HEK293 (cell line): ENCODE data around the gene COX7A1.

ENCODE experiments used
- CTCF ChIA-PET: fragments of 350-600 bp; formaldehyde crosslinking; extraction: SDS; loops from one replicate; lab custom pipeline; 2021; ENCODE audit warnings: antibody characterized with exemption; lab: Yijun Ruan, JAX
- POLR2A ChIA-PET: fragments of 300-600 bp; formaldehyde crosslinking; extraction: SDS; loops from one replicate; lab custom pipeline; 2020; ENCODE audit warnings: antibody characterized with exemption, inconsistent platforms; lab: Yijun Ruan, JAX
- H3K27ac ChIP-seq: fragments of 200-500 bp; sonication (Bioruptor generic); 2 replicates; pipeline ENCODE4 v1.5.1; 2014; ENCODE audit warnings: low read depth, low read length, control low read depth, inconsistent platforms; ENCODE audit errors: extremely low read depth
- H3K36me3 ChIP-seq, 2 experiments: fragments of 200-500 bp in 1 of 2; sonication (Bioruptor generic) in 1 of 2; 1 replicate in 1 of 2; 2 replicates in 1 of 2; pipeline ENCODE4 v1.5.1; 2014 to 2017; ENCODE audit warnings: inconsistent platforms in 2 of 2, low read length in 2 of 2; ENCODE audit not compliant: control insufficient read depth in 2 of 2, insufficient read depth in 1 of 2
- H3K4me1 ChIP-seq: fragments of 200-500 bp; sonication (Bioruptor generic); 2 replicates; pipeline ENCODE4 v1.5.1; 2014; ENCODE audit warnings: mild to moderate bottlenecking, low read length, inconsistent platforms; ENCODE audit not compliant: control insufficient read depth, insufficient read depth
- H3K4me3 ChIP-seq: 2 replicates; pipeline ENCODE4 v1.5.1; 2011; ENCODE audit warnings: low read depth, mild to moderate bottlenecking, control low read depth, low read length, moderate library complexity
- H3K9me3 ChIP-seq: fragments of 200-500 bp; sonication (Bioruptor generic); 2 replicates; pipeline ENCODE4 v1.5.1; 2014; ENCODE audit warnings: low read depth, low read length, inconsistent platforms; ENCODE audit not compliant: control insufficient read depth, insufficient read depth
- EGR2 ChIP-seq: fragments of 450-650 bp; formaldehyde crosslinking; IDR thresholded peaks from 2 replicates; pipeline ENCODE4 v1.5.1; 2016; ENCODE audit warnings: low read depth, missing biosample characterization, missing genetic modification characterization
- GLIS1 ChIP-seq: fragments of 450-650 bp; formaldehyde crosslinking; IDR thresholded peaks from 2 replicates; pipeline ENCODE4 v1.5.1; 2016; ENCODE audit warnings: missing biosample characterization, missing genetic modification characterization
- KLF7 ChIP-seq: fragments of 450-650 bp; formaldehyde crosslinking; IDR thresholded peaks from 2 replicates; pipeline ENCODE4 v1.5.1; 2016; ENCODE audit warnings: missing biosample characterization, missing genetic modification characterization, borderline replicate concordance
- ZBTB1 ChIP-seq: fragments of 450-650 bp; formaldehyde crosslinking; IDR thresholded peaks from 2 replicates; pipeline ENCODE4 v1.5.1; 2016; ENCODE audit warnings: missing biosample characterization, missing genetic modification characterization
- ZBTB17 ChIP-seq: fragments of 450-650 bp; formaldehyde crosslinking; IDR thresholded peaks from 2 replicates; pipeline ENCODE4 v1.5.1; 2016; ENCODE audit warnings: missing biosample characterization, missing genetic modification characterization
- ZFHX2 ChIP-seq: fragments of 450-650 bp; formaldehyde crosslinking; conservative IDR thresholded peaks from 2 replicates; pipeline ENCODE4 v1.5.1; 2016; ENCODE audit warnings: missing biosample characterization, missing genetic modification characterization
- ZFP3 ChIP-seq: fragments of 450-650 bp; formaldehyde crosslinking; IDR thresholded peaks from 2 replicates; pipeline ENCODE4 v1.5.1; 2016; ENCODE audit warnings: low read depth, missing biosample characterization, missing genetic modification characterization
- ZNF10 ChIP-seq: fragments of 450-650 bp; formaldehyde crosslinking; IDR thresholded peaks from 2 replicates; pipeline ENCODE4 v1.5.1; 2017; ENCODE audit warnings: missing biosample characterization, missing genetic modification characterization
- ZNF248 ChIP-seq: fragments of 450-650 bp; formaldehyde crosslinking; IDR thresholded peaks from 2 replicates; pipeline ENCODE4 v1.5.1; 2017; ENCODE audit warnings: missing biosample characterization, missing genetic modification characterization
- ZNF292 ChIP-seq: fragments of 450-650 bp; formaldehyde crosslinking; IDR thresholded peaks from 2 replicates; pipeline ENCODE4 v1.5.1; 2016; ENCODE audit warnings: low read depth, missing biosample characterization, missing genetic modification characterization, borderline replicate concordance
- ZNF302 ChIP-seq: fragments of 450-650 bp; formaldehyde crosslinking; IDR thresholded peaks from 2 replicates; pipeline ENCODE4 v1.5.1; 2016; ENCODE audit warnings: missing biosample characterization, missing genetic modification characterization, low read depth
- ZNF394 ChIP-seq: fragments of 450-650 bp; formaldehyde crosslinking; IDR thresholded peaks from 2 replicates; pipeline ENCODE4 v1.5.1; 2016; ENCODE audit warnings: missing biosample characterization, missing genetic modification characterization, mild to moderate bottlenecking, moderate library complexity, borderline replicate concordance
- ZNF701 ChIP-seq: fragments of 450-650 bp; formaldehyde crosslinking; IDR thresholded peaks from 2 replicates; pipeline ENCODE4 v1.5.1; 2016; ENCODE audit warnings: missing biosample characterization, missing genetic modification characterization
- ZNF768 ChIP-seq: fragments of 450-650 bp; formaldehyde crosslinking; IDR thresholded peaks from 2 replicates; pipeline ENCODE4 v1.5.1; 2018; ENCODE audit warnings: missing biosample characterization, mild to moderate bottlenecking, missing genetic modification characterization
- ZNF776 ChIP-seq: fragments of 450-650 bp; formaldehyde crosslinking; IDR thresholded peaks from 2 replicates; pipeline ENCODE4 v1.5.0; 2017; ENCODE audit warnings: missing biosample characterization, missing genetic modification characterization, borderline replicate concordance
- ZNF837 ChIP-seq: fragments of 450-650 bp; formaldehyde crosslinking; IDR thresholded peaks from 2 replicates; pipeline ENCODE4 v1.5.1; 2016; ENCODE audit warnings: missing biosample characterization, missing genetic modification characterization
- TF ChIP-seq, protein P1 (sequence below): fragments of 450-650 bp; formaldehyde crosslinking; IDR thresholded peaks from 2 replicates; pipeline ENCODE4 v1.5.1; 2016; ENCODE audit warnings: missing biosample characterization, missing genetic modification characterization
- TF ChIP-seq, protein P2 (sequence below): fragments of 450-650 bp; formaldehyde crosslinking; IDR thresholded peaks from 2 replicates; pipeline ENCODE4 v1.5.1; 2016; ENCODE audit warnings: missing biosample characterization, missing genetic modification characterization
- TF ChIP-seq, protein P3 (sequence below): fragments of 450-650 bp; formaldehyde crosslinking; IDR thresholded peaks from 2 replicates; pipeline ENCODE4 v1.5.0; 2017; ENCODE audit warnings: missing biosample characterization, missing genetic modification characterization, borderline replicate concordance
- TF ChIP-seq, protein P4 (sequence below): fragments of 450-650 bp; formaldehyde crosslinking; IDR thresholded peaks from 2 replicates; pipeline ENCODE4 v1.5.1; 2017; ENCODE audit warnings: missing biosample characterization, missing genetic modification characterization
- TF ChIP-seq, protein P5 (sequence below): fragments of 450-650 bp; formaldehyde crosslinking; IDR thresholded peaks from 2 replicates; pipeline ENCODE4 v1.5.1; 2016; ENCODE audit warnings: missing biosample characterization, missing genetic modification characterization
- TF ChIP-seq, protein P6 (sequence below): fragments of 450-650 bp; formaldehyde crosslinking; IDR thresholded peaks from 2 replicates; pipeline ENCODE4 v1.5.1; 2016; ENCODE audit warnings: missing biosample characterization, missing genetic modification characterization

Gene COX7A1

DNA sequence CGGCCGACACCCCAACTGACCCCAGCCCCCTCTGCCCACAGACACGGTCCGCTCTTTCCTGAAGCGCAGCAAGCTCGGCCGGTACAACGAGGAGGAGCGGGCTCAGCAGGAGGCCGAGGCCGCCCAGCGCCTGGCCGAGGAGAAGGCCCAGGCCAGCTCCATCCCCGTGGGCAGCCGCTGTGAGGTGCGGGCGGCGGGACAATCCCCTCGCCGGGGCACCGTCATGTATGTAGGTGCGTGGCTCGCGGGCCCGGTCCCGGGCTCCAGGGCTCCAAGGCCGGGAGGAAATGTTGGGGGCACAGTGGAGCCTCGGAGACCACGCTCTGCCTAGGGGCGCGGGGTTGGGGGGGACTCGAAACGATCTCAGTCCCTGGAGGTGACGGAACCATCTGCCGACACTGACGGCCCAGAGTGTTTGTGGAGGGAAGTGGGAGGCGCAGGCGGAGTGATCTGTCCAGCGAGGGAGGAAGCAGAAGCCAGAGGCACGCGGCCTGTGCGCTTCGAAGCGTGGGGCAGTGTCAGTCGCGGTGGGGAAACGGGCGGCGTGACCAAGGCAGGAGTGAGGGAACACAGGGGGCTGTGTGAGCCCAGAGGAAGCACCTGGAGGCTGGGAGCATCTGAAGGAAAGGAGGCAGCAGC lies 30.6 kb downstream of the COX7A1 start:
- no peaks in the 10 kb centered on the region for H3K9me3 ChIP-seq
- ChIA-PET CTCF (no interaction called here), POLR2A (no interaction called here)

DNA sequence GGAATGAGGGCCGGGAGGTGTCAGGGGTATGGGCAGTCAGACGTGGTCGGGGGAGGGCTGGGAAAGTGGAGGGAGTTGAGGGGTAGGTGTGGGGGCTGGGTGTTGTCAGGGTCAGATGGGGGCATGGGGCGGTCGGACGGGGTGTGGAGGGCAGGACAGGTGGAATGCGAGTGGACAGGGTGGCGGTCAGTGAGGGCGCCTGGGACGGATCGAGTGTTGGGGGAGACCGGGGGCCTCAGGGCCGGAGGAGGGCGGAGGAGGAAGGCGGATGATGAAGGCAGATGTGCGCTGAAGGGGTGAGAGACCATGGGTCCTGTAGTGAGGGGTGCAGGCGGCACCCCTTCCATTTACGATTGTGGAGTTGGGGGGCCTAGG lies 31.3 kb downstream of the COX7A1 start:
- ChIA-PET CTCF (interaction anchor here (0.6 to 1.5 kb wide), 3 partner anchors 10 to 61 kb away, joined by 4 read pairs; no protein-coding TSS in a partner anchor), POLR2A (interaction anchor here (0.5 kb wide), 1 partner anchor 13 kb away, joined by 3 read pairs; no protein-coding TSS in a partner anchor)
- Histone ChIP-seq H3K4me1 (peaks cover 22% of the 10 kb centered on the region), H3K36me3 (peaks cover 80 to 91% of the 10 kb centered on the region in 2 experiments), H3K9me3 (no peaks in the 10 kb centered on the region), H3K27ac (peak overlapping the region; percentile 79; the same call in 1 of the 2 replicates), H3K4me3 (no peak overlapping the region)
- no peak for TF ChIP-seq ZNF10 (tag by site-specific recombination)
- TF ChIP-seq, protein P1, sequence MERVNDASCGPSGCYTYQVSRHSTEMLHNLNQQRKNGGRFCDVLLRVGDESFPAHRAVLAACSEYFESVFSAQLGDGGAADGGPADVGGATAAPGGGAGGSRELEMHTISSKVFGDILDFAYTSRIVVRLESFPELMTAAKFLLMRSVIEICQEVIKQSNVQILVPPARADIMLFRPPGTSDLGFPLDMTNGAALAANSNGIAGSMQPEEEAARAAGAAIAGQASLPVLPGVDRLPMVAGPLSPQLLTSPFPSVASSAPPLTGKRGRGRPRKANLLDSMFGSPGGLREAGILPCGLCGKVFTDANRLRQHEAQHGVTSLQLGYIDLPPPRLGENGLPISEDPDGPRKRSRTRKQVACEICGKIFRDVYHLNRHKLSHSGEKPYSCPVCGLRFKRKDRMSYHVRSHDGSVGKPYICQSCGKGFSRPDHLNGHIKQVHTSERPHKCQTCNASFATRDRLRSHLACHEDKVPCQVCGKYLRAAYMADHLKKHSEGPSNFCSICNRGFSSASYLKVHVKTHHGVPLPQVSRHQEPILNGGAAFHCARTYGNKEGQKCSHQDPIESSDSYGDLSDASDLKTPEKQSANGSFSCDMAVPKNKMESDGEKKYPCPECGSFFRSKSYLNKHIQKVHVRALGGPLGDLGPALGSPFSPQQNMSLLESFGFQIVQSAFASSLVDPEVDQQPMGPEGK (tag by site-specific recombination), result peak; percentile 32; the same call in 1 of the 2 replicates
- TF ChIP-seq ZNF248 (tag by site-specific recombination), result no peak
- TF ChIP-seq ZNF701 (tag by site-specific recombination), result no peak
- TF ChIP-seq ZNF302 (tag by site-specific recombination), result no peak
- no peak for TF ChIP-seq ZBTB1 (tag by site-specific recombination)
- TF ChIP-seq GLIS1 (tag by site-specific recombination), result no peak
- no peak for TF ChIP-seq ZBTB17 (tag by site-specific recombination)
- TF ChIP-seq, protein P2, sequence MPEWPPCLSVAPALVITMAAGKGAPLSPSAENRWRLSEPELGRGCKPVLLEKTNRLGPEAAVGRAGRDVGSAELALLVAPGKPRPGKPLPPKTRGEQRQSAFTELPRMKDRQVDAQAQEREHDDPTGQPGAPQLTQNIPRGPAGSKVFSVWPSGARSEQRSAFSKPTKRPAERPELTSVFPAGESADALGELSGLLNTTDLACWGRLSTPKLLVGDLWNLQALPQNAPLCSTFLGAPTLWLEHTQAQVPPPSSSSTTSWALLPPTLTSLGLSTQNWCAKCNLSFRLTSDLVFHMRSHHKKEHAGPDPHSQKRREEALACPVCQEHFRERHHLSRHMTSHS (tag by site-specific recombination), result 0 out of 2 replicates have a peak, but pooled peaks have one; percentile 3
- TF ChIP-seq, protein P3, sequence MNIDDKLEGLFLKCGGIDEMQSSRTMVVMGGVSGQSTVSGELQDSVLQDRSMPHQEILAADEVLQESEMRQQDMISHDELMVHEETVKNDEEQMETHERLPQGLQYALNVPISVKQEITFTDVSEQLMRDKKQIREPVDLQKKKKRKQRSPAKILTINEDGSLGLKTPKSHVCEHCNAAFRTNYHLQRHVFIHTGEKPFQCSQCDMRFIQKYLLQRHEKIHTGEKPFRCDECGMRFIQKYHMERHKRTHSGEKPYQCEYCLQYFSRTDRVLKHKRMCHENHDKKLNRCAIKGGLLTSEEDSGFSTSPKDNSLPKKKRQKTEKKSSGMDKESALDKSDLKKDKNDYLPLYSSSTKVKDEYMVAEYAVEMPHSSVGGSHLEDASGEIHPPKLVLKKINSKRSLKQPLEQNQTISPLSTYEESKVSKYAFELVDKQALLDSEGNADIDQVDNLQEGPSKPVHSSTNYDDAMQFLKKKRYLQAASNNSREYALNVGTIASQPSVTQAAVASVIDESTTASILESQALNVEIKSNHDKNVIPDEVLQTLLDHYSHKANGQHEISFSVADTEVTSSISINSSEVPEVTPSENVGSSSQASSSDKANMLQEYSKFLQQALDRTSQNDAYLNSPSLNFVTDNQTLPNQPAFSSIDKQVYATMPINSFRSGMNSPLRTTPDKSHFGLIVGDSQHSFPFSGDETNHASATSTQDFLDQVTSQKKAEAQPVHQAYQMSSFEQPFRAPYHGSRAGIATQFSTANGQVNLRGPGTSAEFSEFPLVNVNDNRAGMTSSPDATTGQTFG (tag by site-specific recombination), result no peak
- no peak for TF ChIP-seq ZFP3
- TF ChIP-seq ZNF837 (tag by site-specific recombination), result 0 out of 2 replicates have a peak, but pooled peaks have one; percentile 2
- peak; percentile 26; the same call in 1 of the 2 replicates for TF ChIP-seq ZFHX2 (tag by site-specific recombination)
- TF ChIP-seq, protein P4, sequence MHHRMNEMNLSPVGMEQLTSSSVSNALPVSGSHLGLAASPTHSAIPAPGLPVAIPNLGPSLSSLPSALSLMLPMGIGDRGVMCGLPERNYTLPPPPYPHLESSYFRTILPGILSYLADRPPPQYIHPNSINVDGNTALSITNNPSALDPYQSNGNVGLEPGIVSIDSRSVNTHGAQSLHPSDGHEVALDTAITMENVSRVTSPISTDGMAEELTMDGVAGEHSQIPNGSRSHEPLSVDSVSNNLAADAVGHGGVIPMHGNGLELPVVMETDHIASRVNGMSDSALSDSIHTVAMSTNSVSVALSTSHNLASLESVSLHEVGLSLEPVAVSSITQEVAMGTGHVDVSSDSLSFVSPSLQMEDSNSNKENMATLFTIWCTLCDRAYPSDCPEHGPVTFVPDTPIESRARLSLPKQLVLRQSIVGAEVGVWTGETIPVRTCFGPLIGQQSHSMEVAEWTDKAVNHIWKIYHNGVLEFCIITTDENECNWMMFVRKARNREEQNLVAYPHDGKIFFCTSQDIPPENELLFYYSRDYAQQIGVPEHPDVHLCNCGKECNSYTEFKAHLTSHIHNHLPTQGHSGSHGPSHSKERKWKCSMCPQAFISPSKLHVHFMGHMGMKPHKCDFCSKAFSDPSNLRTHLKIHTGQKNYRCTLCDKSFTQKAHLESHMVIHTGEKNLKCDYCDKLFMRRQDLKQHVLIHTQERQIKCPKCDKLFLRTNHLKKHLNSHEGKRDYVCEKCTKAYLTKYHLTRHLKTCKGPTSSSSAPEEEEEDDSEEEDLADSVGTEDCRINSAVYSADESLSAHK (tag by site-specific recombination), result no peak
- TF ChIP-seq KLF7 (tag by site-specific recombination), result no peak
- TF ChIP-seq ZNF292 (tag by site-specific recombination), result no peak

More for the DNA sequence above, 30.6 kb downstream of the COX7A1 start:
- no peak for TF ChIP-seq ZNF768 (tag by site-specific recombination)
- TF ChIP-seq ZNF394 (tag by site-specific recombination), result peak; percentile 49; the same call in 1 of the 2 replicates
- TF ChIP-seq ZNF776 (tag by site-specific recombination), result no peak
- TF ChIP-seq ZFHX2 (tag by site-specific recombination), result peak; percentile 12; the same call in 1 of the 2 replicates
- peak; percentile 38; the same call in 1 of the 2 replicates for TF ChIP-seq EGR2
- TF ChIP-seq, protein P5, sequence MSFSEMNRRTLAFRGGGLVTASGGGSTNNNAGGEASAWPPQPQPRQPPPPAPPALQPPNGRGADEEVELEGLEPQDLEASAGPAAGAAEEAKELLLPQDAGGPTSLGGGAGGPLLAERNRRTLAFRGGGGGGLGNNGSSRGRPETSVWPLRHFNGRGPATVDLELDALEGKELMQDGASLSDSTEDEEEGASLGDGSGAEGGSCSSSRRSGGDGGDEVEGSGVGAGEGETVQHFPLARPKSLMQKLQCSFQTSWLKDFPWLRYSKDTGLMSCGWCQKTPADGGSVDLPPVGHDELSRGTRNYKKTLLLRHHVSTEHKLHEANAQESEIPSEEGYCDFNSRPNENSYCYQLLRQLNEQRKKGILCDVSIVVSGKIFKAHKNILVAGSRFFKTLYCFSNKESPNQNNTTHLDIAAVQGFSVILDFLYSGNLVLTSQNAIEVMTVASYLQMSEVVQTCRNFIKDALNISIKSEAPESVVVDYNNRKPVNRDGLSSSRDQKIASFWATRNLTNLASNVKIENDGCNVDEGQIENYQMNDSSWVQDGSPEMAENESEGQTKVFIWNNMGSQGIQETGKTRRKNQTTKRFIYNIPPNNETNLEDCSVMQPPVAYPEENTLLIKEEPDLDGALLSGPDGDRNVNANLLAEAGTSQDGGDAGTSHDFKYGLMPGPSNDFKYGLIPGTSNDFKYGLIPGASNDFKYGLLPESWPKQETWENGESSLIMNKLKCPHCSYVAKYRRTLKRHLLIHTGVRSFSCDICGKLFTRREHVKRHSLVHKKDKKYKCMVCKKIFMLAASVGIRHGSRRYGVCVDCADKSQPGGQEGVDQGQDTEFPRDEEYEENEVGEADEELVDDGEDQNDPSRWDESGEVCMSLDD (tag by site-specific recombination), result no peak
- TF ChIP-seq, protein P6, sequence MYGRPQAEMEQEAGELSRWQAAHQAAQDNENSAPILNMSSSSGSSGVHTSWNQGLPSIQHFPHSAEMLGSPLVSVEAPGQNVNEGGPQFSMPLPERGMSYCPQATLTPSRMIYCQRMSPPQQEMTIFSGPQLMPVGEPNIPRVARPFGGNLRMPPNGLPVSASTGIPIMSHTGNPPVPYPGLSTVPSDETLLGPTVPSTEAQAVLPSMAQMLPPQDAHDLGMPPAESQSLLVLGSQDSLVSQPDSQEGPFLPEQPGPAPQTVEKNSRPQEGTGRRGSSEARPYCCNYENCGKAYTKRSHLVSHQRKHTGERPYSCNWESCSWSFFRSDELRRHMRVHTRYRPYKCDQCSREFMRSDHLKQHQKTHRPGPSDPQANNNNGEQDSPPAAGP (tag by site-specific recombination), result no peak
- Histone ChIP-seq H3K4me3 (no peak overlapping the region), H3K4me1 (peaks cover 17% of the 10 kb centered on the region), H3K36me3 (peaks cover 74 to 88% of the 10 kb centered on the region in 2 experiments), H3K27ac (no peak overlapping the region)
